ENCODE measurements around the gene TNFRSF14. TPM values are rescaled to one million over a fixed set of nuclear protein-coding genes. Genes with fewer than 3 reads are reported as not detected.
A peak's percentile ranks its signal among the peaks of the same experiment; 100 is the strongest.

The TNFRSF14 gene
- 0.51 TPM in 1 of 2 replicates, not detected in the other for total RNA-seq (2014; rRNA removed; shearing (Covaris generic))

GRCh38 chr1:2556277-2556677 is at the start of gene TNFRSF14:
TNFRSF14 (plus strand) TSS chr1:2556371; CDS start chr1:2556665, 294 bp downstream.
- no peaks in the 10 kb centered on the region for H3K36me3 ChIP-seq
- DNase-seq: no peak
- H3K9me3 ChIP-seq (replicated peaks): no peaks in the 10 kb centered on the region
- H3K27me3 ChIP-seq: peaks cover 69% of the 10 kb centered on the region
- H3K27ac ChIP-seq: no peak within 1 kb of the TSS
- no peaks in the 10 kb centered on the region for H3K4me1 ChIP-seq
- peak within 1 kb of the TSS; percentile 7; the same call in 1 of the 2 replicates for H3K4me3 ChIP-seq

DNA sequence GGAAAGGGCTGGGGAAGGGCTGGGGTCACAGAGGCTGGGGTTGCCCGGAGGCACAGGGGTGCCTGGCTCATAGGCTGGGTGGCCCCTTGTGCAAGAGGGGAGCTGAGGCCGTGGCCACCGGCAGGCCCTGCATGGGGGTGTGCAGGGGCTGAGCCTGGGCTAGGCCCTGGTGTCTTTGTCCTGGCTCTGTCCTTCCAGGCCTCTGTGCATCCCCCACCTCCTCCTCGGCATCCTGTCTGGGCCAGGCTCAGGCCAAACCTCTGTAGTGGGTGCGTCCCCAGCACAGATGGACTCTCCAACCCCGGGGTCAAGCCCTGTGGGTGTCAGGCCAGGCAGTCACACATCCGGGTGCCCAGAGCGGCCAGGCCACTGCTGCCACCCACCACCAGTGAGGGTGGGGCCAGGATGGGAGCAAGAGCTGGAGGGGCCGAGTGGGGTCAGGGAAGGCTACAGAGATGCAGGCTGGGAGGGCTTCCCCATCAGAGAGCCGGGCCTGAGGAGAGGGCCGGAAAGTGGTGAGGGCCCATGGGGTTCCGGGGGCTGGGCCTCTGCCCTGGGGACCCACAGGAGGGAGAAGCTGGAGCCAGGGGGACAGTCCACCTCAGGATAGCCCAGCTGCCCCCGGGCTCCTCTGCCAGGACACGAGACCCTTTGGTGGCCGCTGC is 49.1 kb upstream of the TNFRSF14 start:
- peaks cover 2% of the 10 kb centered on the region; the same call in 1 of the 2 replicates for H3K27me3 ChIP-seq
- no peaks in the 10 kb centered on the region for H3K9me3 ChIP-seq (replicated peaks)
- H3K4me1 ChIP-seq: peaks cover 32% of the 10 kb centered on the region
- no peak overlapping the region for H3K27ac ChIP-seq
- no peak for DNase-seq
- no peak overlapping the region for H3K4me3 ChIP-seq
- H3K36me3 ChIP-seq: peaks cover 34% of the 10 kb centered on the region

DNA sequence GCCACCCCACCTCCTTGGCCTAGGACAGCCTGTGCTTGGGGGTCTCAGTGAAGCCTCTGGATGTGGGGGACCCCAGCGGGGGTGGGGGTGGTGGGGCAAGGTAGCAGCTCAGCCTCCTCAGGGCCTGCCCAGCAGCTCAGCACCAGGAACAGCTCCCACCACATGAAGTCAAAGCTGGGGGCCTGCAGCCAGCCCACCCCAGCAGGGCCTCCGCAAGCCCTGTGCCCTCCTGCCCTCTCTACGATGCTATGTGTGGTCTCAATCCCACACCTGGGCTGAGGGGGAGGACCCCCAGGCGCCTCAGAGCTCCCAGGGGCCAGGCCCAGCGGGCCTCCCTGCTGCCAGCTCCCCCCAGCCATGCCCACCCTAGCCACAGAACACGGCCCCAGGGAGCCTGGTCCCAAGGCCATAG is 48.4 kb upstream of the TNFRSF14 start:
- Histone ChIP-seq H3K27ac (no peak overlapping the region), H3K27me3 (peaks cover 2% of the 10 kb centered on the region; the same call in 1 of the 2 replicates), H3K9me3 (replicated peaks) (no peaks in the 10 kb centered on the region), H3K4me3 (no peak overlapping the region), H3K36me3 (peaks cover 34% of the 10 kb centered on the region), H3K4me1 (peaks cover 27% of the 10 kb centered on the region)
- no peak for DNase-seq

- DNase-seq: no peak
- peaks cover 35% of the 10 kb centered on the region for H3K36me3 ChIP-seq
- H3K4me1 ChIP-seq: peaks cover 26% of the 10 kb centered on the region
- H3K9me3 ChIP-seq (replicated peaks): no peaks in the 10 kb centered on the region
- H3K4me3 ChIP-seq: no peak overlapping the region
- H3K27me3 ChIP-seq: peaks cover 1% of the 10 kb centered on the region; the same call in 1 of the 2 replicates
- no peak overlapping the region for H3K27ac ChIP-seq
These were observed 48.0 kb upstream of the TNFRSF14 start for GRCh38 chr1:2508180-2508579.

DNA sequence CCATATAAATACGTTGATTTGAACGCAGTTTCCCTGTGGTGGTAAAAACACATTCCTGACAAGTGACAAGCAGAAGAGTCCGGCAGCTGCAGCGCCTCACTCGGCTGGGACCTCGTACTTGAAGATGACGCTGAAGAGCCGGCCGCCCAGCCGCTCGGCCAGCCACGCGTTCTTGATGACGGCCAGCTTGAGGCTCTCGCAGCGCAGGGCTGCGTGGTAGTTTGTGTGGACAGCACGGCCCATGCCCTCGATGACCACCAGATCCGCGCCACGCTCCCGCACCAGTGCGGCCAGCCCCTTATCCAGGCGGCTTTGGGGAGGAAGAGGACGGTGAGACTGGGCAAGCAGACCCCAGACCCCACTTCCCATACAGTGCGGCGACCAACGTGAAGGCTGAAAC is 47.4 kb upstream of the TNFRSF14 start:
- peaks cover 41% of the 10 kb centered on the region for H3K36me3 ChIP-seq
- no peak for DNase-seq

DNA sequence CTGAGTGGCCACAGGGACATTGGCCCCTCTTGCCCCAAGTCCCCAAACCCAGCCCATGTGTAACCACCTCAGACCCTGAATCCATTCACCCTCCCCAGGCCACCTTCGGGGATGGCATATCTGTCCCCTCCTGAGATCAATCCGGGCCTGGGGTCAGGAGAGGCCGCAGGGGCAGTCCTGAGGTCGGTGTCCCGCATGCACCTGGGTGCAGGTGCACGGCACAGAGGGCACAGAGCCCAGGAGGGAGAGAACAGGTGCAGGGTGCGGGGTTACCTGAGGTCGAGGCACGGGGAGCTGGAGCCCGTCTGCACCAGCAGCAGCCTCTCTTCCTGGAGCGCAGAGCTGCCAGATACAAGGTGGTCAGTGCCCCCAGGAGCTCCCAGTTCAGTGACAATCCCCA is 46.6 kb upstream of the TNFRSF14 start:
- H3K9me3 ChIP-seq (replicated peaks): no peaks in the 10 kb centered on the region
- H3K36me3 ChIP-seq: peaks cover 46% of the 10 kb centered on the region

More for the DNA sequence above, 47.4 kb upstream of the TNFRSF14 start:
- no peak overlapping the region for H3K4me3 ChIP-seq
- no peak overlapping the region for H3K27ac ChIP-seq
- H3K27me3 ChIP-seq: no peaks in the 10 kb centered on the region; the same call in 1 of the 2 replicates
- peaks cover 21% of the 10 kb centered on the region for H3K4me1 ChIP-seq
- H3K9me3 ChIP-seq (replicated peaks): no peaks in the 10 kb centered on the region

GRCh38 chr1:2510366-2511155 is 45.6 kb upstream of the TNFRSF14 start:
- peaks cover 53% of the 10 kb centered on the region for H3K36me3 ChIP-seq
- no peak overlapping the region for H3K4me3 ChIP-seq
- DNase-seq: no peak
- H3K27me3 ChIP-seq: no peaks in the 10 kb centered on the region
- H3K27ac ChIP-seq: no peak overlapping the region
- no peaks in the 10 kb centered on the region for H3K9me3 ChIP-seq (replicated peaks)
- H3K4me1 ChIP-seq: peaks cover 6% of the 10 kb centered on the region; the same call in 1 of the 2 replicates

More for the DNA sequence above, 46.6 kb upstream of the TNFRSF14 start:
- Histone ChIP-seq H3K4me1 (peaks cover 13% of the 10 kb centered on the region), H3K27ac (no peak overlapping the region), H3K27me3 (no peaks in the 10 kb centered on the region), H3K4me3 (no peak overlapping the region)
- no peak for DNase-seq

GRCh38 chr1:2512862-2513421 is 43.2 kb upstream of the TNFRSF14 start:
- Histone ChIP-seq H3K27me3 (no peaks in the 10 kb centered on the region), H3K36me3 (peaks cover 68% of the 10 kb centered on the region), H3K9me3 (replicated peaks) (no peaks in the 10 kb centered on the region), H3K27ac (no peak overlapping the region), H3K4me1 (no peaks in the 10 kb centered on the region), H3K4me3 (no peak overlapping the region)
- no peak for DNase-seq

DNA sequence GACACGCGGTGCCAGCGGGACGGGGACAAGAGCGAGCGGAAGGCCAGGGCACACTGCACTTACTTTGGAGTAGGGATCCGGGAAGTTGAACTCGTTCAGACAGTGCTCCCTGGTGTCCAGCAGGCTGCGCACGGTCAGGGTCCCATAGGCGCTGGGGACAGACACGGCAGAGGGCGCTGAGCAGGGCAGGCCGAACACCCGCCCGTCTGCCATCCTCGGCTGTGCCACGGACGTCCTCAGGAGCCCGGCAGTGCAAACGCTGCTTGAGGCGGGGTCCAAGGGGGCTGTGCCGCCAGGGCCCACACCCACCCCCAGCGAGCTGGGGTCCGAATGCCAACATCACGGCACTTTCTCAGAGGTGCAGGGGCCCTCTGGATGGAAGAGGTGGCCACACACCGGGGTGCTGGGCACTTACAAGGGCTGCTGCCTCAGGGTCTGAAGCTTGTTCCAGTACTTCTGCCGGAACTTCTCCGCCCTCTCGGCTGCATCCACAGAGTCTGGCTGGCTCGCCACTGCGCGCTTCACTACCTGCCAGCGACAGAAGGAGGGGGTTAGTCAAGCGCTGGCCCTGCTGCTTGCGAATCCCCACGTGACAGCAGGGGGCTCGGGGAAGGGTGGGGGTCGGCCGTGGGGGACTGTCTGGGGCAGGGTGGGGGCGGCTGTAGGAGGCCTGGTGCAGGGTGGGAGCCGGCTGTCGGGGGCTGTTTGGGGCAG is 42.1 kb upstream of the TNFRSF14 start:
- H3K9me3 ChIP-seq (replicated peaks): no peaks in the 10 kb centered on the region
- H3K36me3 ChIP-seq: peaks cover 69% of the 10 kb centered on the region
- DNase-seq: no peak
- no peak overlapping the region for H3K4me3 ChIP-seq
- H3K27me3 ChIP-seq: no peaks in the 10 kb centered on the region
- H3K27ac ChIP-seq: no peak overlapping the region
- no peaks in the 10 kb centered on the region for H3K4me1 ChIP-seq

DNA sequence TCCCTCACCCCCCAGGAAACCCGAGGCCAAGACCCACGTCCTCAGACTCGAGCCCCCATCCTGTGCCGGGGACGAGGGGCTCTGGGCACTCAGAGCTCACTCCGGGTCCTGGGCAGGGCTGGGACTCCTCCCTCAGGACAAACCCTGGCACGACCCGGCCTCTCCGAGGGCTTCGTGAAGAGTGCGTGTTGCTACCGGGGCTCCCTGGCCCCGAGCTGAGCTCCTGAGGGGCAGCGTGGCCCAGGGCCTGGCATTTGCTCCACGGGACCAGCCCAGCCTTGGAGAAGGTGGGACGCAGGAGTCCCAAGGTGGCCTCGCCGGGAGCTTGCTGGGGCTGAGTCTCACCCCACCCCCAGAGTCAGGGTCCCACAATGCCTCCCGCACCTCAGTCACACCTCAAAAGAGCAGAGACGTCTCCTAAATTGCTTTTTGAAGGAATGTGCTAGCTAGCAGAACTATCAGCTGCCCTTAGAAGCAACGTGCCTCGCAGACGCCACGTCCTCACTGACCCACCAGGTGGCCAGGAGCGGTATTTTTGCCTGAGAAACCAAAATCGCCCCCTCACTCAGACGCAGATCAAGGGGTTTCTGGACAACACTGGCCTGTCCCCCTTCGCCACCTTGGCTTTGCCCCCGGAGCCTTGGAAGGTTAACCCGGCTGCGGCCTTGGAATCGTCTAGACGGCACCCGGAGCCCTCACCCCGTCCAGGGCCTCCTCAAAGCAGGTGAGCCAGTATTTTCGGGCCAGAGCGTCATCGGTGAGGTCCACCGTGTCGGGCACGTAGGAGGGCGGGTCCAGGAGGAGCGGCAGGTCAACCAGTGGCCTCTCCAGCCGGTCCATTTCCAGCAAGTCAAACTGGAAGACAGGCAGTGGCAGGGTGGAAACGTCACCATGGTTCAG is 41.1 kb upstream of the TNFRSF14 start:
- no peak overlapping the region for H3K27ac ChIP-seq
- H3K27me3 ChIP-seq: no peaks in the 10 kb centered on the region
- no peak overlapping the region for H3K4me3 ChIP-seq
- H3K4me1 ChIP-seq: no peaks in the 10 kb centered on the region
- peaks cover 71% of the 10 kb centered on the region for H3K36me3 ChIP-seq
- DNase-seq: no peak
- H3K9me3 ChIP-seq (replicated peaks): no peaks in the 10 kb centered on the region

DNA sequence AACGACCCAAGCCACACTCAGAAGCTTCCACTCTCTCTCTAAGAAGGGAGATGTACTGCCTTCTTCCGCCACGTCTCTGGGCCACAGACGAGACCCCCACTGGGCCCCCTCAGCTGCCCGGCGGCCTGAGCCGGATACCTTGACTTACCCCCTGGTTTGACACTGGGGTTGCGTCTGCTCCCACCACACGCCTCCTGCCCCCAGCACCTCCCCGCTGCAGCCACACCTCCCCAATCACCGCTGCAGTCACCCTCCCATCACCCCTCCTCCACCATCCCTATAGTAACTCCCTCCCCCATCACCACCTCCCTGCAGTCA is 40.4 kb upstream of the TNFRSF14 start:
- Histone ChIP-seq H3K4me1 (no peaks in the 10 kb centered on the region), H3K4me3 (no peak overlapping the region), H3K27ac (no peak overlapping the region), H3K27me3 (no peaks in the 10 kb centered on the region), H3K9me3 (replicated peaks) (no peaks in the 10 kb centered on the region), H3K36me3 (peaks cover 70% of the 10 kb centered on the region)
- DNase-seq: no peak

DNA sequence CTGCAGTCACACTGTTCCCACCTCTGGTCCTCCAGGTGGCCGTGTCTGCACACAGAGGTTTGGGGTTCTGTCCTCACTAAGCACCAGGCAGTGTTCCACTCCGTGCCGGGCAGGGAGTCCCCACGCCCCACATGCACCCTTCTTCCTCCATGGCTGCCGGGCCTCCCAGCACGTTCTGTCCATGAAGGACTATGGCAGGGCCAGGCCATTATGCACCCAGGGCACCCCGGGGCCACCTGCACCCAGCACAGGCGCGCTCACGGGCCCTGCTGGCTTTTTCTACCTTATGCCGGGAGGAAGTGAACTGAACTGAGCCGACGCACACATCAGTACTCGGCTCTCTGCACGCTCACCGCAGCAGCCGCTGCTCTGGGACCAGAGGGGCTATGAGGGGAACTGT is 40.0 kb upstream of the TNFRSF14 start:
- H3K9me3 ChIP-seq (replicated peaks): no peaks in the 10 kb centered on the region
- H3K27me3 ChIP-seq: no peaks in the 10 kb centered on the region
- no peaks in the 10 kb centered on the region for H3K4me1 ChIP-seq
- H3K27ac ChIP-seq: no peak overlapping the region
- no peak for DNase-seq
- peaks cover 70% of the 10 kb centered on the region for H3K36me3 ChIP-seq
- no peak overlapping the region for H3K4me3 ChIP-seq

GRCh38 chr1:2516946-2517345 is 39.2 kb upstream of the TNFRSF14 start:
- Histone ChIP-seq H3K27me3 (no peaks in the 10 kb centered on the region), H3K36me3 (peaks cover 72% of the 10 kb centered on the region)

DNA sequence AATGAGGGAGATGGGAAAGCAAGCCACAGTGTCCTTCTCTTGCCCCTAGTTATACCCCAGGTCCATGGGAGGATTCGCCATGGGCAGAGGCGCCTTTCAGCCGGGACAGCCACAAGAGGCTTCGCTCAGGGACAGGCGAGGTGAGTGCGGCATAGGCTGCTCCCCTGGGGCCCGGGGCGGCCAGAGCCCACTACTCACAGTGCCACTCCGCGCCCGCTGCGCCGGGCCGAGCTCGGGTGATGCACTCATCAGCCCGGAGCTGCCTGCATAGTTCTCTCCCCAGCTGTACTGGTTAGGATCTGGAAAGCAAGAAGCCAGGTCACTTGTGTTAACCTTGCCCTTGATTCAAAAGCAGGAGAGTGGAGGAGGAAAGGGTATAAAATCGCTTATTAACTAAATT is 38.2 kb upstream of the TNFRSF14 start:
- DNase-seq: no peak
- Histone ChIP-seq H3K4me1 (no peaks in the 10 kb centered on the region), H3K27ac (no peak overlapping the region), H3K36me3 (peaks cover 73% of the 10 kb centered on the region), H3K4me3 (no peak overlapping the region), H3K27me3 (no peaks in the 10 kb centered on the region), H3K9me3 (replicated peaks) (no peaks in the 10 kb centered on the region)

More at GRCh38 chr1:2516946-2517345, 39.2 kb upstream of the TNFRSF14 start:
- H3K4me1 ChIP-seq: no peaks in the 10 kb centered on the region
- H3K9me3 ChIP-seq (replicated peaks): no peaks in the 10 kb centered on the region
- no peak for DNase-seq
- no peak overlapping the region for H3K4me3 ChIP-seq
- no peak overlapping the region for H3K27ac ChIP-seq

Measured in SJCRH30 (cell line).